Adipocyte (in vitro differentiated cells): Measurements from ENCODE around the gene PPM1N.

ENCODE experiments used
- DNase-seq: peaks from one replicate; pipeline ENCODE4 v3.0.0-alpha.2; 2015; ENCODE audit warnings: low read depth
- H3K27me3 ChIP-seq: replicated peaks from 2 replicates; pipeline ENCODE4 v1.7.0; 2013; ENCODE audit warnings: mild to moderate bottlenecking, low read length, moderate library complexity; ENCODE audit not compliant: control insufficient read depth, insufficient read depth
- H3K36me3 ChIP-seq: 2 replicates; pipeline ENCODE4 v1.7.0; 2013; ENCODE audit warnings: low read length, mild to moderate bottlenecking, moderate library complexity; ENCODE audit not compliant: control insufficient read depth, insufficient read depth, severe bottlenecking
- H3K4me1 ChIP-seq: 2 replicates; pipeline ENCODE4 v1.7.0; 2013; ENCODE audit warnings: mild to moderate bottlenecking, low read length, moderate library complexity; ENCODE audit not compliant: control insufficient read depth, insufficient read depth
- H3K4me3 ChIP-seq: 2 replicates; pipeline ENCODE4 v1.7.0; 2013; ENCODE audit warnings: mild to moderate bottlenecking, low read length, moderate library complexity
- H3K9ac ChIP-seq: 2 replicates; pipeline ENCODE4 v1.7.0; 2013; ENCODE audit warnings: mild to moderate bottlenecking, low read length, moderate library complexity
- H3K9me3 ChIP-seq: 2 replicates; pipeline ENCODE4 v1.7.0; 2013; ENCODE audit warnings: mild to moderate bottlenecking, low read length, moderate library complexity; ENCODE audit not compliant: control insufficient read depth

Gene PPM1N

GRCh38 chr19:45515807-45516401 is 17.7 kb downstream of the PPM1N start:
- Histone ChIP-seq H3K36me3 (peaks cover 18% of the 10 kb centered on the region), H3K4me1 (peaks cover 14% of the 10 kb centered on the region), H3K27me3 (no peaks in the 10 kb centered on the region), H3K9ac (no peak overlapping the region), H3K4me3 (no peak overlapping the region), H3K9me3 (no peaks in the 10 kb centered on the region)
- DNase-seq, result no peak

GRCh38 chr19:45517238-45517637 is 19.0 kb downstream of the PPM1N start:
- no peaks in the 10 kb centered on the region for H3K27me3 ChIP-seq
- no peaks in the 10 kb centered on the region for H3K9me3 ChIP-seq
- H3K4me3 ChIP-seq, result no peak overlapping the region
- no peak for DNase-seq
- peaks cover 14% of the 10 kb centered on the region for H3K4me1 ChIP-seq
- H3K36me3 ChIP-seq, result peaks cover 18% of the 10 kb centered on the region
- H3K9ac ChIP-seq, result no peak overlapping the region

- Histone ChIP-seq H3K4me1 (peaks cover 14% of the 10 kb centered on the region), H3K36me3 (peaks cover 18% of the 10 kb centered on the region), H3K27me3 (no peaks in the 10 kb centered on the region), H3K9me3 (no peaks in the 10 kb centered on the region), H3K4me3 (no peak overlapping the region), H3K9ac (no peak overlapping the region)
- DNase-seq, result no peak
Measured at GRCh38 chr19:45517641-45518468, 19.6 kb downstream of the PPM1N start.

GRCh38 chr19:45518469-45518826 is 20.2 kb downstream of the PPM1N start:
- Histone ChIP-seq H3K4me3 (no peak overlapping the region), H3K27me3 (no peaks in the 10 kb centered on the region), H3K9ac (no peak overlapping the region), H3K9me3 (no peaks in the 10 kb centered on the region), H3K4me1 (peaks cover 14% of the 10 kb centered on the region), H3K36me3 (peaks cover 18% of the 10 kb centered on the region)
- DNase-seq, result no peak

GRCh38 chr19:45522010-45522941 is 24.0 kb downstream of the PPM1N start:
- Histone ChIP-seq H3K4me1 (no peaks in the 10 kb centered on the region), H3K36me3 (peaks cover 40% of the 10 kb centered on the region), H3K27me3 (no peaks in the 10 kb centered on the region)

GRCh38 chr19:45523642-45524256 is 25.5 kb downstream of the PPM1N start:
- peaks cover 35% of the 10 kb centered on the region for H3K36me3 ChIP-seq

More at GRCh38 chr19:45522010-45522941, 24.0 kb downstream of the PPM1N start:
- Histone ChIP-seq H3K9ac (no peak overlapping the region), H3K9me3 (no peaks in the 10 kb centered on the region), H3K4me3 (no peak overlapping the region)
- DNase-seq, result no peak

GRCh38 chr19:45524575-45525129 is 26.4 kb downstream of the PPM1N start:
- Histone ChIP-seq H3K27me3 (no peaks in the 10 kb centered on the region), H3K9ac (no peak overlapping the region), H3K4me3 (no peak overlapping the region), H3K9me3 (no peaks in the 10 kb centered on the region), H3K36me3 (peaks cover 35% of the 10 kb centered on the region), H3K4me1 (no peaks in the 10 kb centered on the region)
- no peak for DNase-seq

More at GRCh38 chr19:45523642-45524256, 25.5 kb downstream of the PPM1N start:
- Histone ChIP-seq H3K9me3 (no peaks in the 10 kb centered on the region), H3K4me1 (no peaks in the 10 kb centered on the region), H3K4me3 (no peak overlapping the region), H3K27me3 (no peaks in the 10 kb centered on the region), H3K9ac (no peak overlapping the region)
- peak; percentile 92 for DNase-seq

GRCh38 chr19:45526143-45526542 is 27.9 kb downstream of the PPM1N start:
- no peak overlapping the region for H3K9ac ChIP-seq
- H3K36me3 ChIP-seq, result peaks cover 31% of the 10 kb centered on the region
- H3K27me3 ChIP-seq, result no peaks in the 10 kb centered on the region
- H3K4me3 ChIP-seq, result no peak overlapping the region
- H3K9me3 ChIP-seq, result no peaks in the 10 kb centered on the region
- no peaks in the 10 kb centered on the region for H3K4me1 ChIP-seq
- DNase-seq, result peak; percentile 63

- no peaks in the 10 kb centered on the region for H3K4me1 ChIP-seq
- H3K27me3 ChIP-seq, result no peaks in the 10 kb centered on the region
- no peak for DNase-seq
- no peak overlapping the region for H3K9ac ChIP-seq
- no peak overlapping the region for H3K4me3 ChIP-seq
- H3K9me3 ChIP-seq, result no peaks in the 10 kb centered on the region
- peaks cover 31% of the 10 kb centered on the region for H3K36me3 ChIP-seq
Measured at GRCh38 chr19:45526971-45527370, 28.7 kb downstream of the PPM1N start.

GRCh38 chr19:45527731-45528130 is 29.5 kb downstream of the PPM1N start:
- DNase-seq, result no peak
- Histone ChIP-seq H3K27me3 (no peaks in the 10 kb centered on the region), H3K36me3 (peaks cover 31% of the 10 kb centered on the region), H3K4me3 (no peak overlapping the region), H3K9ac (no peak overlapping the region), H3K4me1 (no peaks in the 10 kb centered on the region), H3K9me3 (no peaks in the 10 kb centered on the region)
